GM18873 (cell line): ENCODE results near the gene XIRP2.

Experiments used
- ATAC-seq: cut with Tn5 transposase; IDR thresholded peaks from one replicate; pipeline ENCODE4 v1.9.1; 2021; ENCODE audit warnings: mild to moderate bottlenecking, moderate library complexity, moderate number of reproducible peaks; ENCODE audit not compliant: unreplicated experiment, low FRiP score

The XIRP2 gene

DNA sequence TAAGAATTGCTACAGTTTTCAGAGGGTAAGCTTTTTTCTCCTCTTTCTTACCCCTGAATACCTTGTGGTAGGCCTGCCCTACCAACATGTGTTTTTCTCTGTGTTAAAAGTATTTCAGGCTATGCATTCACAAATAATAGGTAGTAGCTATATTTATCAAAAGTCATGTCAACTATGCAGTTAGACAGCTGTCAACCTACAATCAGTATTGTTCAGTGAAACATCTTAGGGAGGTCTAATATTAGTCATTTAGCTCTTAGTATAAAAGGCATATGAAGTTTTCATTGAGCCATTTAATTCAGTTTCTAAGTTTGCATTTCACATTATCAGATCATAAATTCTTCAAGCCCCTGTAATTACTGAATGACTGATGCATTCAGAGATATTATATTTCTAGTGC lies 36.7 kb downstream of the XIRP2 start:
- ATAC-seq: no peak

DNA sequence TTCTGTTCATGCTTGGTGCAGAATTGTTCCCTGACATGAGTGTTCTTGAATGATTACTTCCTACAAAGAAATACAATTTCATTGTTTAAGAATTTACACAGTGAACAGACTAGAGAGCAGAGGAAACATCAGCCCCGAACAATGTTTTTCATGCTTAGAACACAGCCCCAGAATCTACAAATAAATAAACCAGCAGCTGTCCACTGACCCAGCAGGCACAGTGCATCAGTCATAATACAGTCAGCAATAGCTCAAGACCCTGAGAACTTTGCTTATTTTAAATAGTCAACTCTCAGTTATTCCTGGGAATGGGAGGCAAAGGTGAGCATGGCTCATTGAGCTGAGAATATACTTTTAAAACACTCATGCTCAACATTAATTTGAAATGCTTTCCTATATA lies 38.4 kb downstream of the XIRP2 start:
- ATAC-seq: no peak

DNA sequence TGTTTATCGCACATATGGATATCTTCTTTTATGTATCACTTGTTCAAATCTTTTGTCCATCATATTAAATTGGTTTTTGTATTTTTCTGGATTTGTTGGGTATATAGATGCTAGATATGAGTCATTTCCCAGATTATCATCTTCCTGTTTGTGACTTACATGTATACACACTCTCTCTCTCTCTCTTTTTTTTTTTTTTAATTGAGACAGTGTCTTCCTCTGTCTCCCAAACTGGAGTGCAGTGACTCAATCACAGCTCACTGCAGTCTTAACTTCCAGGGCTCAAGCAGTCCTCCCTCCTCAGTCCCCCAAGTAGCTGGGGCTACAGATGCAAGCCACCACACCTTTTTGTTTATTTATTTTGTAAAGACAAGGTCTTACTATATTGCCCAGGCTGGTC lies 43.8 kb downstream of the XIRP2 start:
- no peak for ATAC-seq

DNA sequence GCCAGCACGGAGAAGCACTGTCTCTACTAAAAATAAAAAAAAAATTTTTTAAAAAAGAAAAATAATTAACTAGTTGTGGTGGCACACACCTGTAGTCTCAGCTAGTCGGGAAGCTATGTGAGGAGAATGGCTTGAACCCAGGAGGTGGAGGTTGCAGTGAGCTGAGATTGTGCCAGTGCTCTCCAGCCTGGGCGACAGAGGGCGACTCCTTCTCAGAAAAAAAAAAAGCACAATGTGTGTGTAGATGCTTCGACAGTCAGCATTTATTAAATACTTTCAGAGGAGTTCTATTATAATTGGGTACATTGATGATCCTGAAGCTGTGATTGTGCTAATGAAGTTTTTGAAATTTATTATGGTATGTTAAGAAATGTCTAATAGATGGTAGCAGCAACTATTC lies 46.5 kb downstream of the XIRP2 start:
- ATAC-seq: no peak

DNA sequence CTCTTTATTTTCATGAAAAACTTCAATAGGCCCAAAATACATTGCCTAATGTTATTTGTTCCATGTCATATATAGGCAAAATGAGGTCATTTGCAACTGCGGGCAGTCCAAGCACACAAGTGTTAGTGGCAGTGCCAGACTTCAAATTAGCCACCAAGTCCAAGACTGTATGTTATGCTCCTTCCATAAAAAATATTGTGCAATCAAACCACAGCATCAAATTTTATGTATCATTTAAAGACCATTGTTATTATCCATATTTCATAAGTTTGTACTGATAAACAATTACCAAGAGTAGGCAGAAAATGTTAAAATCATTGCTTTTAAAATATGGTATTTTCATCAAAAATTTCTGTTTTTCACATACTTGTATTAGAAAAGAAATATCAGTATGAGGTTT lies 54.1 kb downstream of the XIRP2 start:
- no peak for ATAC-seq

GRCh38 chr2:166944909-166945308 lies 56.6 kb downstream of the XIRP2 start:
- ATAC-seq: no peak

DNA sequence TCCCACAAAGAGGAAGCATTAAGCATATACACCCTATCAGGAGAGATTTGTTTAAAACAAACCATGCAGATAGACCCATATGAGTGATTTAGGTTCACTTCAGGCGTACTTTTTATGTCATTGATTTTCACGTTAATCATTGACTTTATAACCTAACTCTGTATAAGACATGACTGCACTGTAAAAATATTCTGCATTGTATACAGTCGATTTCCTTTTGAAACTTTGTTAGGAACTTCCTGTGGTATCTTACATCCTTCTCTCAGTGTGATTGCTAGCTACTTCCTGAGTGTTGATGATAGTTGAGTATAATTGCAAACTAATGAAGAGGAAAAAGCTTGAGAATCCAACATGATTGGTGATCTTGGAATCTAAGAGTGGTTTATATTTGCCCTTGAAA lies 69.4 kb downstream of the XIRP2 start:
- ATAC-seq: no peak

DNA sequence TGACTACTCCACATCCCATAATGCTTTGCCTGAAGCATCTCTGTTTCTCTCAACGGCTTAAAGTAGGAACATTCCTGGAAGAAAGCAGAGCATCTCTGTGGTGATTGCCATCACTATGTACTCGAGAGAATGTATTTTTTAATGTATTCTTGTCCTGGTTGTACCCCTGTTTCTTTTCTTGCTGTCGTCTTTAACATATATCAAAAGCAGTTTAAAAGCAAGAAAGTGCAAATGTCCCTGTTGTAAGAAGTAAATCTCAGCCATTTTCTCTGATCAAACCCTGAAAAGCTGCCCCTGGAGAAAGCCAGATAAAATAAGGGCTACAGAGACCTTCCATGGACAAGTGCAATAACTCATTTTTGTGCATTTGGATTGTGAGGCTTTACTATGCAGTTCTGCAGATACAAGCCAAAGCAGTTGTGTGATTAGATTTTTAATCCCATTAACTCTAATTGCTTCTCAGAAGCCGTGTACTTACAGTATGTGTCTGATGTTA lies 70.8 kb downstream of the XIRP2 start:
- ATAC-seq: no peak

- ATAC-seq: no peak
Measured at GRCh38 chr2:166959556-166959955, 71.3 kb downstream of the XIRP2 start.

- ATAC-seq: no peak
Measured at GRCh38 chr2:166960702-166961270, 72.5 kb downstream of the XIRP2 start.

GRCh38 chr2:166961933-166962332 lies 73.7 kb downstream of the XIRP2 start:
- no peak for ATAC-seq

DNA sequence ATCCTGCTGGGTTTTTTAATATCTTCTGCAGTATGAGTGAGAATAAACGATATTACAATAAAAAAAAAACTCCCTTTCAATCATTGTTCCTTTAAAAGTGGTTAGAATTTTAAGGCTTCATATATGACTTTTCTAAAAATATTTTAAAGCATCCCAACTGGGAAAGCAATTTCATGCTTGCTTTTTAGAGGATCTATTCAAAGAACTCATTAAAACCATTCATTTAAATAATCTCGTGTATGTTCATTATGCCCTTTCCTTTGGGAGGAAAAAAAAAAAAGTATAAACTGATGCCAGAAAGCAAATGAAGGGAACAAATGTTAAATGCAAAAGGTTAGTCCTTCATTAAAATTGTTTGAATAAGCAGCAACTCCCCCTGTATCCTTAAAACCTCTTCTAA lies 81.2 kb downstream of the XIRP2 start:
- ATAC-seq: no peak

DNA sequence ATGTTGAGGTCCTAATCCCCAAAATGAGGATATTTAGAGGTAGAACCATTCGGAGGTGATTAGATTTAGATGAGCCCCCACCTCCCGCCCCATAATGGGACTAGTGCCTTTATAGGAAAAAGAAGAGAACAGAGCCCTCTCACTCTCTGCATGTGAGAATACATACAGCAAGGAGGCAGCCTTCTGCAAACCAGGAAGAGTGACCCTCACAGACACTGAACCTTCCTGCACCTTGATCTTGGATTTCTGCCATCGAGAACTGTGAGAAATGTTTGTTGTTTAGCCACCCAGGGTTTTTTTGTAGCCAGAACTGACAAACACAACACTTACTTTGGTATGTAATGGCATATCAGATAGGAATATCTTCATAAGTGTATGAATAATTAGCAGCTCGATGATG lies 83.7 kb downstream of the XIRP2 start:
- no peak for ATAC-seq

GRCh38 chr2:166972418-166972817 lies 84.1 kb downstream of the XIRP2 start:
- ATAC-seq: no peak

GRCh38 chr2:166984188-166984587 lies 95.9 kb downstream of the XIRP2 start:
- ATAC-seq: no peak

- no peak for ATAC-seq
Measured at GRCh38 chr2:166984797-166985196, 96.5 kb downstream of the XIRP2 start.

- no peak for ATAC-seq
Measured at GRCh38 chr2:166994588-166995336, 106.5 kb downstream of the XIRP2 start.

DNA sequence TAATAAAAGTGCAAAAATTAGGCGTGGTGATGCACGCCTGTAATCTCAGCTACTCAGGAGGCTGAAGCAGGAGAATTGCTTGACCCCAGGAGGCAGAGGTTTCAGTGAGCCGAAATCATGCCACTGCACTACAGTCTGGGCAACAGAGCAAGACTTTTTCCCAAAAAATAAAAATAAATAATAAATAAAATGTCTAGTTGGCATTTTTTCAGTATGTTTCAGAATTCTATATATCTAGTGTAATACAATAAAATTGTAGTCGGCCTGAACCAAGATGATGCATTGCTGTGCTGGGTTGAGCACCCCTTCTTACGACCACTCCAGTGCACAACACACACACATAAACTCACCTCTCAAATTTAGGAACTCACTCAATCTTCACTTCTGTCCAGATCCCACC lies 108.2 kb downstream of the XIRP2 start:
- ATAC-seq: no peak

GRCh38 chr2:167001165-167001564 lies 112.9 kb downstream of the XIRP2 start:
- no peak for ATAC-seq

DNA sequence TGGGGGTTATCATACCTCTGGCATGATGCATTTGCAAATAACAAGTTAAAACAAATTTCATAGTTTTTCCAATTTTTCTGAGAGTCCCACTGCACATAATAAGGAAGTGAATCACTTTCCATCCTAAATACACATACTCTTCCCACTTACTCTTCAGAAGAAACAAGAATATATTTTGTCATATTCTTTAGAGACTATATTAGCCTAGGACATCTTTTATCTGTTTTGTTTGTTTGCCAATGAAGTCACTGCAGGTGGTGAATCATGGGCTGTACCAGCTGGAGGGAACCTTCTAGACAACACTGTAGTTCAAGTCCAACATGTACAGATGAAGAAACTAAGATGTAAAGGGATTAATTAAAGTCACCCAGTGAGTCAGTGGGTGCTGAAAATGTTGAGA lies 116.8 kb downstream of the XIRP2 start:
- ATAC-seq: no peak

GRCh38 chr2:167013227-167013626 lies 124.9 kb downstream of the XIRP2 start:
- ATAC-seq: no peak

- ATAC-seq: no peak
Measured at GRCh38 chr2:167015806-167016205, 127.5 kb downstream of the XIRP2 start.
